Non-pigmented ciliary epithelial cell (primary cell): ENCODE results near the gene AKAP6.

Source experiments
- DNase-seq: peaks from one replicate; pipeline ENCODE4 v3.0.0-alpha.2; 2010; ENCODE audit warnings: low read depth

Gene AKAP6, protein sequence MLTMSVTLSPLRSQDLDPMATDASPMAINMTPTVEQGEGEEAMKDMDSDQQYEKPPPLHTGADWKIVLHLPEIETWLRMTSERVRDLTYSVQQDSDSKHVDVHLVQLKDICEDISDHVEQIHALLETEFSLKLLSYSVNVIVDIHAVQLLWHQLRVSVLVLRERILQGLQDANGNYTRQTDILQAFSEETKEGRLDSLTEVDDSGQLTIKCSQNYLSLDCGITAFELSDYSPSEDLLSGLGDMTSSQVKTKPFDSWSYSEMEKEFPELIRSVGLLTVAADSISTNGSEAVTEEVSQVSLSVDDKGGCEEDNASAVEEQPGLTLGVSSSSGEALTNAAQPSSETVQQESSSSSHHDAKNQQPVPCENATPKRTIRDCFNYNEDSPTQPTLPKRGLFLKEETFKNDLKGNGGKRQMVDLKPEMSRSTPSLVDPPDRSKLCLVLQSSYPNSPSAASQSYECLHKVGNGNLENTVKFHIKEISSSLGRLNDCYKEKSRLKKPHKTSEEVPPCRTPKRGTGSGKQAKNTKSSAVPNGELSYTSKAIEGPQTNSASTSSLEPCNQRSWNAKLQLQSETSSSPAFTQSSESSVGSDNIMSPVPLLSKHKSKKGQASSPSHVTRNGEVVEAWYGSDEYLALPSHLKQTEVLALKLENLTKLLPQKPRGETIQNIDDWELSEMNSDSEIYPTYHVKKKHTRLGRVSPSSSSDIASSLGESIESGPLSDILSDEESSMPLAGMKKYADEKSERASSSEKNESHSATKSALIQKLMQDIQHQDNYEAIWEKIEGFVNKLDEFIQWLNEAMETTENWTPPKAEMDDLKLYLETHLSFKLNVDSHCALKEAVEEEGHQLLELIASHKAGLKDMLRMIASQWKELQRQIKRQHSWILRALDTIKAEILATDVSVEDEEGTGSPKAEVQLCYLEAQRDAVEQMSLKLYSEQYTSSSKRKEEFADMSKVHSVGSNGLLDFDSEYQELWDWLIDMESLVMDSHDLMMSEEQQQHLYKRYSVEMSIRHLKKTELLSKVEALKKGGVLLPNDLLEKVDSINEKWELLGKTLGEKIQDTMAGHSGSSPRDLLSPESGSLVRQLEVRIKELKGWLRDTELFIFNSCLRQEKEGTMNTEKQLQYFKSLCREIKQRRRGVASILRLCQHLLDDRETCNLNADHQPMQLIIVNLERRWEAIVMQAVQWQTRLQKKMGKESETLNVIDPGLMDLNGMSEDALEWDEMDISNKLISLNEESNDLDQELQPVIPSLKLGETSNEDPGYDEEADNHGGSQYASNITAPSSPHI (N-terminal part only)

DNA sequence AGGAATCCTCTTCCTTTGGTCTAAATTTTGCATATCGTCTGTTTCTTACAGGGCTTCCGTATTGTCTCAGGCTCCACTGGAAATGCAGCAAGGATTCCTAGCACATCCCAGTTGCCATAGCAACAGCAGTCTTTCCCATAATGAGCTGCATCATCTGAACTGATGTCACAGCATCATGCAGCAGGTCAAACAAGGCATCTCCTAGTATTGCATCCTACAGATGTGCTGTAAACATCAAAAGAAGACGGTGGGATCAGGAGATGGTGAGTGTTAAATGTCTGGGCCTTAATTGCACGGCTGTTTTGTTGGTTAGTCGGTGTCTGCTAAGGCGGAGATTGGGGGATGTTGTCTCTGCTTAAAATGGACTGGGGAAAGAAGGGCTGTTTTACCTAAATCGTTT, at the start of gene AKAP6:
TSS of gene AKAP6 (plus strand) at position 153 of the 400 bp plus-strand sequence. CDS start 104,196 bp downstream, outside the sequence.
- no peak for DNase-seq

DNA sequence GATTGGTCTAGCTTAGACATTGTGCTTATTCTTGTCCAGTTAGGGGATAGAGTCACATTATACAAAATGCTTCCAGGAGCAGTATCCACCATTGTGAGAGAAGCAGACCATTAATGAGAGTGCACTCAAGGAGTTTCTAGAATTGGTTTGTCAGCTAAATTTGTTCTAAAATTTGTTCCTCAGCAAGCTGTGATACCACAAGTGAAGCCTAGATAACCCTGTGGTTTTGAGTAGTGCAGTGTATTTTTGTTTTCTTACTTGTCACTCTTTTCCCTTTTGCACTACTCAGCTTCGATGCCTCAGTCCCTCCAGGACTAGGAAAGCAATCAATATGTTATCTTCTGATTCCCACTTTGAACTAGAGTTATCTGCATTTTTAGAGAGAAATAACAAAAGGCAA, 42.5 kb upstream of the AKAP6 start:
- no peak for DNase-seq

DNA sequence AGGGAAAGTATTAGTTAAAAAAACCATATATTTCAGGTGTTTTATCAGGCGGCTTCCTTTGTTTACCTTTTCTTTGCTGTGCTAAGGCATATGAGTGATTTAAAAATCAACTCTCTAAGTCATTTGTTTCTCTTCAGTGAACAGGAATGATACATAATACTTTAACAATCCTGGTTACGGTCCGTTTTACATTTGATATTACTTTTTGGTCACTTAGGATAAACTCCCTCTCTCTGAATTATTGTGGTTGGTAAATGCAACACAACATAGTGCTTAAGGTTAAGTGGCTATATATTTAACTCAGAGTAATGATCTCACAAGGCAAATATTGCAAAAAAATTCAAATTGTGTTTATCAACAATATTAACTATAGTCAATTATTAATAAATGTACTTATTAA, 32.7 kb upstream of the AKAP6 start:
- no peak for DNase-seq

DNA sequence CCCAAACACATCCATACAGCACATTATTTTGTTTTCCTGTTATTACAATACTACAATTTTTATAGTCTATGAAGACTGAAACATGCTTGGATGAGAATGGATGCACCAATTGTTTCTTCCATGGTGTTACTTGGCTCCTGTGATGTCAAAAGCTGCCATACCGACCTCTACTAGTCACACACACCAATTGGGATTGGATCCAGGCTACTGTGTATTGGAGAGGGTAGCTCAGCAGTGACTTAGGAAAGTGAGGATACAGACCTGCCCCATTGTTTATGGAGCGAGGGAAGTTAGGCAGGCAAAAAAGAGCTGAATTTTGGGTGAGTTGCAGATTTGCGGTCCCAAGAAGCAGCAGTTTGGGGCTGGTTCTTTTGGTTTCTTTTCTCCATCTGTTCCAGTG, 30.8 kb upstream of the AKAP6 start:
- DNase-seq: no peak

- no peak for DNase-seq
Observed at GRCh38 chr14:32300136-32300535, 29.0 kb upstream of the AKAP6 start.

GRCh38 chr14:32303865-32304264, 25.2 kb upstream of the AKAP6 start:
- DNase-seq: no peak

DNA sequence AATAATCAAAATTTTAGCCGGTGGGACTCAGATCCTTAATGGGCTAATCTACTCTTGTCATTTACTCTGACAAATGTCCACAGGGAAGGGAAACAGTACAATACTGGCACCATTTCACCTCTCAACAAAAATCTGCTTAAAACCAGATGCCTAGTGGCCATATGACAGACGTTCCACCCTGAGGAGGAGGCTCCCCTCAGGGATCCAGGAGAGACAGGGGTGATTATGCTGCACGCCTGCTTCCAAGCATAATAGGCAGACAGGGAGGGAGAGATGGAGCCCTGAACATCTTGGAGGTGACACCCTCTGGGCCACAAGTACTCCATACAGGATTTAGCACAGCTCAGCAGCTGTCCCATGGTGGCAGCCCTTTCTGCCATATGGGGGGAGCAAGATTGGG, 24.8 kb upstream of the AKAP6 start:
- DNase-seq: no peak

DNA sequence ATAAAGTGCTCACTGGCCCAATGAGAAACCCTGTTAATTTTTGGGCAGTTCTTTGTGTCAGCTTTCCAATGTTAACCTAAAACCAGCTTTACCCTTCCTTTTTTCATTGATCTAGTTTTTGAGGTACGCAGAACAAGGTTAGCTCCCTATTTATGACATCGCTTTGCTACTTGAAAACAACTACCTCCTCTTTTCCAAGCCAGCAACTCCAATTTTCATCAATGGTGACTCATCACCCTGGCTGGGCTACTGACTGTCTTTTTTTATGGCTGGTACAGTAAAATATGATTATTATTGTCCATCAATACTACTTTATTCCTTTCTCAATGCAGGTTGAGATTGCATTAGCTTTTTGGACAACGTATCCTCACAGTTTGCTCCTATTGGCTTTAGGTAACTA, 22.5 kb upstream of the AKAP6 start:
- DNase-seq: no peak

DNA sequence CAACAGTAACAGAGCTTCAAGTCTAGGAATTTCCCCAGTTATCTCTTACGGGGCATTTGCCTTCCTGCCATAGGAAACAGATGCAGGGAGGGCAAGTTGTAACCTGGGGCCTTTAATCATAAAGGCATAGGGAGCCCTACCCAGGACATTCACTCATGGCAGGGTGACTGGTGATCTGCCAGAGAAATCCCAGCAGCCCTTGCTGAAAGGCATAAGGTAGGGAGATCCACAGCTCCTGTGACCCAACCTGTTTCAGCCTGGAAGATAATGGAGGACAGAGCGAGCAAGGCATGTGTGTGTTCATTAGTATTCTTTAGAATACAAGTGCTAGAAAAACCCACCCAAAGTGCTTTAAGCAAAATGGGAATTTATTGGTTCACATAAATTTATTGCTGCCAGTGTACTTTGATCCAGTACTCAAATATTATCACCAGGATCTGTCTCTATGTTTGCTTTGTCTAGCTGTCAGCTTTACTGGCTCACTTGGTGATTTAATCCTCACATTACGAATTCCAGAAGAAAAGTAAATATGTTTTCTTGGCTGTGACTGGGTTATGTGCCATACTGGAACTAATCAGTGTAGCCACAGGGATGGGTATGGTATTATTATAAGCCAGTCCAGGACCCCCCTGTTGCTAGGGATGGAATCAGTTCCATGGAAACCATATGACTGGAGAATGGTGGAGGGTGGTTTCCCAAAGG, 21.1 kb upstream of the AKAP6 start:
- DNase-seq: no peak

DNA sequence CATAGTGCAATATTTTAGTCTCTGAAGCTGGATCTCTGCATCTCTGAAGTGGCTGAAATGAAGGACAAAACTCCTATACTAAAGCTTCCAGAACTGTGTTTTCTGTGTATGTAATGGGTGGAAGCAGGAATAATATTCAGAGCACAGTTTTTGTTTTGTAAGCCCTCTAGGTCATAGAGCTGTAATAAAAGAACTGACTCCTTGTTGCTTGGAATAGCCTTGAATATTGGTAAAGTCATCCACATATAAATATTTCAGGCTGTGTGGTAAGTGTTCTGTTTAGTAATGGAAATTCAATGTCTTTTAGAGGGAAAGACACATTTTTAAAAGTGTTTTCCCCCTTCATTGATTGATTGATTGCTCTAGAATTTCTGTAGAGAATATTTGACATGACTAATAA, 18.2 kb upstream of the AKAP6 start:
- no peak for DNase-seq

DNA sequence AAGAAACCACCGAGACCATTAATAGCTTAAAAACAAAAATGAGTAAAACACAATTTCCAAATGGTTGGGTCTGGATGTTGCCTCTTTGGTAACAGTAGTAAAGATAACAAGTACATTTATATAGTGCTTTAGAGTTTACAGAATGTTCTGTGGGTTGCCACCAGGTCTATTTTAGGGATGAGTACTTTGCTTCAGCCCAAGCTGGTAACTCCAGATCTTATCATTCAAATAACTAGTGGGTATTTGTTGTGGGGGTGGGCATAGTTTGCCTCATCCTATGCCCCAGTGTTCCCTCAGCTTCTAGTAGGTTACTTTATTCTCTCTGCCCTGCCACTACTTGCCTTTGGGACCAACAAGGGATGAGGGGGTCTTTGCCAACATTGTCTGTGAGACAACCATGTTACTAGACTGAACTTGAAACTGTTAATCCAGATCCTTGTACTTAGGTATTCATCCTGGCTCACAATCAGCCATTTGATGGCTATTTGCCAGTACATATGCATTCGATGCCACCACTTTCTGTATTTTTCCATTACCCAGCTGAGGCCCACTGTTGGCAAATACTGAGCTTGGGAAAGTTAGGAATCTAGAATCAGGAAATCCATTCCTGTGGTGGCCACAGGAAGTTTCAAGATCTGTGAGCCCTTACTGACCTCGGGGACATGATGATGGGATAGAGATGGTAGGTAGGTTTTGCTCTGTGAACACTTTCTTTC, 17.6 kb upstream of the AKAP6 start:
- DNase-seq: no peak

- DNase-seq: no peak
Observed at GRCh38 chr14:32312010-32312331, 17.1 kb upstream of the AKAP6 start.

DNA sequence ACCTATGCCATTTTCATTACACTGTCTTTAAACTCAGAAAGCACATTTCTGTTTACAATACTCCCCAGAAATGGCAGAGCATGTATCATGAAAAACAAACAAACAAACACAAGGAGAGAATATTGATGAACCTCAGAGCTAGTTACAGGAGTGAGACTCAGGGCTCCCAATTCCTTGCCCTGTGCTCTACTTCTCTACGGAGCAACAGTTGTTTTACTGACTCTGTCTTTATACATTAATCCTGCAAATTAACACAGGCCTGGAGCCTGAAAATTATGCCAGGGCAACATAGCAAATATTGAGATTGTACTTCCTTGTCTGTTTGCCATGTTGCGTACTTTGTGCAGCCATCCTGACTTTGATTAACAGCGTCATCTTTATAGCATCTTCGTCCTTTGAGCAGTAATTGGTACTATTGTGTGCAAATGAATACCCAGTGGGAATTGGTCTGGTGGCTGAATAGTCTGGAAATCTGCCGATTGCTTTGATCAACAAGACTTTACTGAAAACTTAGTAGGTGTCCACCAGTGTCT, 15.2 kb upstream of the AKAP6 start:
- DNase-seq: no peak

DNA sequence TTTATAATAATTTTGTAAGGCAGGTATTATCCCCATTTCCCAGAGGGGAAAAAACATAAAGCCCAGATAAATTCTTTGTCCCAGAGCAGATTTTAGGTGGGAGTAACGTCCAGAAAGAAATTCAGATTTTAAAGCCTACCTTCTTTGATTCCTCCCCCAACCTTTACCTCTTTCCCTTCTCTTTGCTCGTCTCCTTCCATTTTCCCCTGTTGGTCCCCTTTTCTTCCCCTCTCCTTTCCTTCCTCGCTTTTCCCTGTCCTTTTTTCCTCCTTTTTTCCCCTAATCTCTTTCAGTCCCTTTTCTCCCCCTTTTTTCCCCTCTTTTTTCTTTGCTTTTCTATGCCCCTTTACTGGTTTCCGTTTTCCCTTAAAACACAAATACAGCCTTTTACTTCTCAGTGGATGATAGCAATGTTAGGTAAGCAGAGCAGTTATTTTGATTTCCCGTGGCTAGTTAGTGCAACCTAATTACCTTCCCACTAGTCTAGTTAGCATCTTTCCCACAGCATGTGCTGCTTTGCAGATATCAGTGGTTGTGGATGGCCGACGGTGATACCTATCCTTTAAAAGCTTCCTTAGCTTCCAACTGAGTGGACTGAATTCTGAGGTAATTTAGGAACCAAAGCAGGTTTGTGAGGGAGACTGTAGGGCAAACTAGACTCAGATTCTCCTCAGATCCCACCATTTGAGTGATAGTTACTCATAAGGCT, 10.9 kb upstream of the AKAP6 start:
- DNase-seq: no peak

DNA sequence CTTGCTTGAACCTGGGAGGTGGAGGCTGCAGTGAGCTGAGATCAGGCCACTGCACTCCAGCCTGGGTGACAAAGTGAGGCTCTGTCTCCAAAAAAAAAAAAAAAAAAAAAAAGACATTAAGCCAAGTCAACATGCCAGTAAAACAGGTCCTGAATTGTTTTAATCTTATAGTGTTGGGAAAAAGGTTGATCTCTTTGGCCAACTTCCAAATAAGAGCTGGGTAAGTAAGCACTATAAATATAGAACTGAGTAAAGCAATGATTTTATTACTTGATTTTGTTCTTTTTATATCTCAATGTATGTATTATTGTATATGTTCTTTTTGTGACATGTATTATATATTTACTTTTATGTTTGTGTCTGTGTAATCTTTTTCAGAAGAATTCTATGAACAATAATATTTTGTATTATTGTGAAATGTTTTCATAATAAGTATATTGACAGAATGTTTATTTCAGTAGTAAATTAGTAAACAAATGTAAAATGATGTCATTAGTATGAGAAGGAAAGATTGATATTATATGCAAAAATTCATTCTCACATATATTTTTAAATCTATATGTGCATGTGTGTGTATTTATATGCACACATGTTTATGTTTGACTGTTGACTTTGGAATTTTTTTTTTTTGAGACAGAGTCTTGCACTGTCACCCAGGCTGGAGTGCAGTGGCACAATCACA, 9.6 kb upstream of the AKAP6 start:
- no peak for DNase-seq

- DNase-seq: no peak
Observed at GRCh38 chr14:32324601-32325000, 4.5 kb upstream of the AKAP6 start.

GRCh38 chr14:32327255-32327961, 1.7 kb upstream of the AKAP6 start:
- DNase-seq: no peak

DNA sequence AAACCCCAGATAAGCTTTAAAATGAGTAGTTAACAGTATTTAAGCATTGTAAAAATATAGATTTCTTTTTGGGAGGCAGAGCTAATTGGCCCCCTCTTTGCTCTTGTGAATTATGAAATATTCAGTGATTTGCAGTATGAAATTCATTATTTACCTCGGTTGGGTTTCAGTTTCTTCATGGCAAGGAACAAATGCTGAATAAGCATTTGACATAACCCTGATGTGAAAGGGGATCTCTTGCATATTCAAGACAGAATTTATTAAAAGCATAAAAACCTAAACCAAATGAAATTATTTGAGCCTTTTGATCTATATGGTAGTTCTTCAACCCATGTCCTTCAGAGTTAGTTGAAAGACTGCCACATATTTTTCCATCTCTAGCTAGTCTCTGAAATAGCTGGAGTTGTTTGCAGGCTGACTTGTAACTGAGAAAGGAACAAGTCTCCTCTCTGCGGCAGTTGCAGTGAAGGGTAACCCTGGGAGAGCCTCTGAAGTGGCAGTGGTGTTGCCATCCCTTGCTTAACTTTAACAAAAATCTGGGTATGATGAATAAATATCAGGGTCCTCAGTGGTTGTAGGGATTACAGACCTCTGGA, 690 bp downstream of the AKAP6 start:
- no peak for DNase-seq
